Activated T-cell treated with anti-CD3 and anti-CD28 coated beads for 1 hour (primary cell): ENCODE results near the gene SDS.

Experiments used
- DNase-seq: peaks from one replicate; pipeline ENCODE4 v3.0.0-alpha.2; 2020; ENCODE audit warnings: low read depth

The SDS gene, protein sequence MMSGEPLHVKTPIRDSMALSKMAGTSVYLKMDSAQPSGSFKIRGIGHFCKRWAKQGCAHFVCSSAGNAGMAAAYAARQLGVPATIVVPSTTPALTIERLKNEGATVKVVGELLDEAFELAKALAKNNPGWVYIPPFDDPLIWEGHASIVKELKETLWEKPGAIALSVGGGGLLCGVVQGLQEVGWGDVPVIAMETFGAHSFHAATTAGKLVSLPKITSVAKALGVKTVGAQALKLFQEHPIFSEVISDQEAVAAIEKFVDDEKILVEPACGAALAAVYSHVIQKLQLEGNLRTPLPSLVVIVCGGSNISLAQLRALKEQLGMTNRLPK

DNA sequence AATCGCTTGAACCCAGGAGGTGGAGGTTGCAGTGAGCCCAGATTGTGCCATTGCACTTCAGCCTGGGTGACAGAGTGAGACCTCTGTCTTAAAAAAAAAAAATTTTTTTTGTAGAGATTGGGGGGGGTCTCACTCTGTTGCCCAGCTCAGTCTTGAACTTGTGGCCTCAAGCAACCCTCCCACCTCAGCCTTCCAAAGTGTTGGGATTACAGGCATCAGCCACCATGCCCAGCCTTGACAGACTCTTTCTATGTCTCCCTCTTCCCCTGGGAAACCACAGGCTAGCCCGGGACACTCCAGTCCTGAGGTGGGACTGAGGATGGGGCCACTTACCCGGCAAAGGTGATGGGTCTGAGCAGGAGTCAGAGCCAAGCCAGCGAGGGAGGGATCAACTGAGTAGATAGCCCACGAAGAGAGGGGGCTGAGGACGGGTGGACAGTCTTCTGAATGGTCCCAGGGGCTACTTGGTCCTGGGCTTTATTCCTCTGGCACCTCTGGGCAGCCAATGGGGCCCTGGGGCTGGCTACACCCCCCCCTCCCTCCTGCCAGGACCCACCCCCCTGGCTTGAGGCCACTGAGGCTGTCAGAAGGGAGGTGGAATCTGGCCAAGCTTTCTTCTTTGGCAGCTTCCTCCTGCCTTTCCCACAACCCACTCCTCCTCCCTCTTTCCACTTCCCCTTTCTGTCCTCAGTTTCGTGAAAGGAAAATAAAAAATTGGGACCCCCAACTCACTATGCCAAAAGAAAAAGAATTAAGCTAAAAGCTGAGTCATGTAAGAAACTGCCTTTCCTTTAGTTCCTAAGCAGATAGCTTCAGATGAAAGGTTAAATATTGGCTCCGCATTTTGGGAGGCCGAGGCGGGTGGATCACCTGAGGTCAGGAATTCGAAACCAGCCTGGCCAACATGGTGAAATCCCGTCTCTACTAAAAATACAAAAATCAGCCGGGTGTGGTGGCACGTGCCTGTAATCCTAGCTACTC is at the start of gene SDS:
Gene SDS (minus strand): TSS at position 453 of the 981 bp plus-strand sequence. CDS start 4,179 bp downstream, outside the sequence.
- no peak for DNase-seq

DNA sequence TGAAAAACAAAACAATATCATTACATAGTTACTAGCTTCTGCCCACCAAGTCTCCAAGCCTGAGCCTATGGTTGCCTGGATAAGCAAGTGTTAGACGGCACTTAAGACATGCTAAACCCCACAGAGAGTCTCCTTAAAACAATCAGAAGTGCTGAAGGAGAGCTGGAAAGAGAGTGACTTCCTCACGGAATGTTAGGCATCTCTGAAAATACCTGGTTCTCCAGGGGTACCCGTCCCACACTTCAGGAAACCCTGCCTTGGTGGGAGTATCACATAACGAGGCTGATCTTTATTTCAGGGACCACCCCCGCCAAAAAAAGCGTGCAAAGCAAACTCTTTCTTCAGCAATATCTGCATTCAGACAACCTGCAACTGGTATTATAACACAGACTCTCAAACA is 49.6 kb upstream of the SDS start:
- DNase-seq, result no peak

DNA sequence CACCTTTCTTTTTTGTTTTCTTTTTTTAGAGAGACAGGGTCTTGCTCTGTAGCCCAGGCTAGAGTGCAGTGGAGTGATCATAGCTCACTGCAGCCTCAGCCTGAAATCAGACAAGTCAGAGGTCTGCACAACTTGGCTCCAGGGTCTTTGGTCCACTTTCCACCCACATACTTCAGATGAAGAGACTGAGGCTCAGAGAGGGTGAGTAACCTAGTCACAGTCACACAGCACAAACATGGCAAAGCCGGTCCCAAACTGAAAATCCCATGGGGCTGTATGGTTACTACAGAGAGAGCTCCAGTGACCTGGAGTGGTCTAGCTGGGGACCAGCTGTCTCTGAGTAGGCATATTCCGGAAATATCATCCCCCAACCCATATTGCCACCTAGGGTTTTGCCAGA is 48.8 kb upstream of the SDS start:
- DNase-seq, result no peak

DNA sequence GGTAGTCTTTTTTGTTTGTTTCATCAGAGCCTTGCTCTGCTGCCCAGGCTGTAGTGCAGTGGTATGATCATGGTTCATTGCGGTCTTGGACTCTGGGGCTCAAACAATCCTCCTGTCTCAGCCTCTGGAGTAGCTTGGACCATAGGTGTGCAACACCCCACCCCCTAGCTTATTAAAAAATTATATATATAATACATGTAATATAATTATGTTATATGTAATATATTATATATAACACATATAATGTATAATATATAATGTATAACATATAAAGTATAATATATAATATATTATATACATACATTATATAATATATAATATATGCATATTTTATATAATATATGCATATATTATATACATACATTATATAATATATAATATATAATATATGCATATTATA is 46.2 kb upstream of the SDS start:
- DNase-seq, result no peak

DNA sequence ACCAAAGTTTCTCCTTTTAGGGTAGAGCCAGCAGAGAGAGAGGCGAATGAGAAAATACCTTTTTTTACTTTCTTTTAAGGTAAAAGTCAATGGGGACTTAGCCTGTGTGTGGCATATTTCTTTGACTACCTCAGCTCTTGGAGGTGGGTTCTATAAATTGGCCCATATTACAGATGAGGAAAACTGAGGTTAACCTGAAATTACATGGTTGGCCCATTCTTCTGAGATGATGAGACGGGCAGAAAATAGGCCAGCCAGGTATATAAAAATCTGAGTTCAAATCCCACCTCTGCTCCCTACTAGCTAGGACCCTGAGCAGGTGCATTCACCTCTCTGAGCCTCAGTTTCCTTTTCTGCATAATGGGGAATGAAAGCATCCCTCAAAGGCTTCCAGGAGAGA is 45.6 kb upstream of the SDS start:
- DNase-seq, result no peak

DNA sequence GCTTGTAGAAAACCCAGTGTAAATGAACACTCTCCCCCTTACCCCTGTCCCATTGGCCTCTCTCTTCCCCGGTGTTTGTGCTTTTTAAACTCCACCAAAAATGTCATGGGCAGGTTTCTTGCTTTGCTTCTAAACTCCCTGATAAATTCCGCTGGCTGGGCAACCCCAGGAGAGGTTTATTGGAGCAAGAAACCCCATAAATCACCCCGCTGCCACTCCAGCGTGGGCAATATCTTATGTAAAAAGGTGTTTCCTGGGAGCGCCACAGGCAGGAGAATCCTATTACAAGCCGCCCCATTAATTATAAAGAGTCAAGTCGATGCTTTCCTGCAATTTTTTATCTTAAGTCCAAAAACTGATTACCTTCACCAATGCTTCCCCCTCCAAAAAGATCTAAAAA is 45.2 kb upstream of the SDS start:
- no peak for DNase-seq

DNA sequence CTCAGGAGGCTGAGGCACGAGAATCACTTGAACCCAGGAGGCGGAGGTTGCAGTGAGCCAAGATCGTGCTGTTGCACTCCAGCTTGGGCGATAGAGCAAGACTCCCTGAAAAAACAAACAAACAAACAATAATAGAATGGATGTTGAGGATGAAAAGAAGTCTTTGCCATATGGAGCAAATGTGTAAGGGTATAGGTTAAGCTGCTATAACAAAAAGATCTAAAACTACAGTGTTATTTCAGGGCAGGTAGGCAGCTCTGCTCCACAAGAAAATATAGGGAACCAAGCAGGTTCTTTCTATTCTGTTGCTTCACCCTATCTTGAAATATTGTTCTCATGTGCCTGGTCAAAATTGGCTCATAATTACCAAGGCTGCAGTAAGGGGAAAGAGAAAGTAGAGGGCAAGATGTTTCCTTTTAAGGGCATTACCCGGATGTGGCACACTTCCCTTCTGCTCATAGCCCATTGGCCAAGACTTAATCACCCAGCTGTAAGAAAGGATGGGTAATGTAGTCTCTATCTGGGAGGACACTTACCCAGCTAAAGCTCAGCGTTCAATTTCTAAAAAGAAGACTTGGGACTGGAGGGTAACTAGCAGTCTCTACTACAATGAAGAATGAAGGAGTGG is 42.0 kb upstream of the SDS start:
- no peak for DNase-seq

DNA sequence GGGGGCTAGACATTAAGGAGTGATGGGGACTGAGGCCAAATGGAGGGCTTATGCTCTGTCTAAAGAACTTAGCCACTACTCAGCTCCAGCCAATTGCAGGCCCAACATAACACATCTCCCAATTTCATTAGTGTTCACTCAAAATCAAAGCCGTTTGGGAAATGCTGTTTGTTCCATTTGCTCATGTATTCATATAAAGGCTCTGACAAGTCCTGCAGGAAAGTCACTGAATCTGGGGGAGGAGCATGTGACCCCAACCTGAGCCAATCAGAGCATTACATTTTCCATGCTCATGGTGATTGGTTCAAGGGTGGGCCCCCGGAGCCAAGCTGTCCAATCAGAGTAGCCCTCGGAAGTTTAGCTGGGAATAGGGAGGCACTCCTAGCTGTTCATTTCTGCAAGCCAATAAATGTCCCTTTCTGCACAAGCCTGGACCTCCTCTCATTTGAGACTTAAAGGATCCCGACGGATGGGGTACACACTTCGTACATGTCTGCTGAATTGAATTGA is 39.4 kb upstream of the SDS start:
- DNase-seq, result no peak

DNA sequence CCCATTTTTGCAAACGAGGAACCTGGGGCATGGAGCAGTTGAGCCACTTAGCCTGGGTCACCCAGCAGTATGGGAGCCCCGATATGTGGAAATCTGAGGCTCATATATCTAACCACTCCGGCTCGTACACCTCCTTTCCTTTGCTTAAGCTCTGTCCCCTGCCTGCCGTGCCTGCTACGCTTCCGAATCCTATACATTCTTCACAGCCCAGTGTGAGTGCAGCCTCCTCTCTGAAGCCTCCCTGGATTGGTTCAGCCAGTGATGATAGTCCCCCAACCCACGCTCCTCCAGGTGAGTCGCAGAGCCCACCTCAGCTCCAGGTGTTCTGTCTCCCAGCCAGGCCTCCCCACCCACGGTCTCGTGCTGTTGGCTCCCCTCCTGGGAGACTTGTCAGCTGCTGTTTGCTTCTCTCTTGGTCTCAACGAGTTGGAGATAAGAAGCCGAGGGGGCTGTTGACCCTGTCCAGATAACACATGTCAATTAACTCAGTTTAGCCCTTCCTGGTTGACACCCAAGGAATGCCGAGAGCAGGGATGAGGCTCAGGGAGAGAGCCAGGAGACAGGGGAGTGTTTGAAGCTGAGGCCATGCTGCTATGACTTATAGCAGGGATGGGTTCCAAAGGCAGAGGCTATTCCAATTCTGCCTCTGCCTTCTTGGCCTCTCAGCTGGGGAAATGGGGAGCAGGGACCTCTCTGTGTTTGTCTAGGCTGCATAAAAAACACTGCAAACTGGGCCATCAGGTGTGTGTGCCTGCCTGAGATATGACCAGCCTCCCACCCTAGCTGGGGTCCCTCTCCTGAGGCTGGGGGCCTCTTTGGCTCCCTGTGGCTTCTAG is 37.5 kb upstream of the SDS start:
- no peak for DNase-seq

DNA sequence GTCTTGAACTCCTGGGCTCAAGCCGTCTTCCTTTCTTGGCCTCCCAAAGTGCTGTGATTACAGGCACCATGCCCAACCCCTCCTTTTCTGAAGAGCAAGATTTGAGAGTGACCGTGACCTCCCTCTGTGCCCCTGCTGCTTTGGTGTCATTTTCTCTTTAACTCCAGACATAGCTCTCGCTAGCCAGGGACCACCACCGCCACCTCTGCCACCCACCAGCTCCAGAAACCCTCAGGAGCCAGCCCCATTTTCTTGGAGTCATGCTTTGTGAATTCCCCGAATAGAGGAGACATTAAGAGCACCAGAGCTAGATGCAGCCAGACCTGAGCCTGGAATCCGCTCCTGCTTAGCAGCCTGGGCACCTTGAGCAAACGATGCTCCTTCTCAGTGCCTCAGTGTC is 36.6 kb upstream of the SDS start:
- DNase-seq, result no peak

DNA sequence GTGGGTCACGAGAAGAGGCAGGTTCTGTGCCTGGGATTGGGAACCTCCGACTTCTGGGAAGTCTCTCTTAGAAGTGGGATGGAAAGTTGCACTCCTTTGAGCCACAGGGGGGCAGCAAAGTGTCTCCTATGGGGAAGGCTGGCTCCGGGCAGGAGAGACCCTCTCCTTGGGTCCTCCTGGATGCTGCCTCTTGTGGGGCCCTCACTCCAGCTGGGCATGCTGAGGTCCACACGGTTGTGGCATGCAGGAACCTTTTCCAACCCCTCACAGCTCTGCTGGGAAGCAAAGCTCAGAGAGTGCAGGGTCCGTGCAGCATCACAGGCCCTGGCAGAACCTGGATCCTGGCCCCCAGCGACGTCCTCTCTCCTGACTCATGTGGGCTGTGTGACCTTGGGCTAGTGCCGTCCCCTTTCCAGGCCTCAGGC is 35.9 kb upstream of the SDS start:
- no peak for DNase-seq

DNA sequence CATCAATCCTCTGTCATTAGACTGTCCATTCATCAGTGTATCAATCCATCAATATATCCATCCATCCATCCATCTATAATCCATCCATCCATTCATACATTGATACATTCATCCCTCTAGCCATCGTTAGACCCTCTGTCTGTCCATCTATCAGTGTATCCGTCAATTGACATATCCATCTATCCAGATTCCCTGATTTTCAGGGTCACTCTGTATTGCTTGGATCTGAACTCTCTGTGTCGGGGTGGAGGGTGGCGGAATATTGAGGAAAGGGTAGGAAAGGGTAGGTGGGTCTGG is 35.6 kb upstream of the SDS start:
- no peak for DNase-seq

DNA sequence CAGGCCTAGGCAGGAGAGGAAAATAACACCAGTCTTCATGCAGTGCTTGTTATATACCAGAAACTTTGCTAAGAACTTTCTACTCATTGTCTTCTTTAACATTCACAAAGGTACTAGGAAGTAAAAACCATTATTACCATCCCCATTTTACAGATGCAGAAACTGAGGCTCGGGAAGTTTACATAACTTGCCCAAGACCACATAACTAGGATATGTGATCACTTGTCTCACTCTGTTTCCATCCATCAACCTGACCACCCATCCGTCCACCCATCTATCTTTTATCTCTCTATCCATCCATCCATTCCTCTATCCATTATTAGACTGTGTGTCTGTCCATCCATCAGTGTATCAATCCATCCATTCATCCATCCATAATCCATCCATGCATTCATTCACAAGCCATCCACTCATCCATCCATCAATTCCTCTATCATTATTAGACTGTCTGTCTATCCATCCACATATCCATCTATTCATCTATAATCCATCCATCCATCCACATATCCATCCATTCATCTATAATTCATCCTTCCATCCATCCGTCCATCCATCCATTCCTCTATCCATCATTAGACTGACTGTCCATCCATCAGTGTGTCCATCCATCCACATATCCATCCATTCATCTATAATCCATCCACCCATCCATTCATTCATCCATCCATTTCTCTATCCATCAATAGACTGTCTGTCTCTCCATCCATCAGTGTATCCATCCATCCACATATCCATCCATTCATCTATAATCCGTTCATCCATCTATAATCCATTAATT is 35.0 kb upstream of the SDS start:
- DNase-seq, result no peak

DNA sequence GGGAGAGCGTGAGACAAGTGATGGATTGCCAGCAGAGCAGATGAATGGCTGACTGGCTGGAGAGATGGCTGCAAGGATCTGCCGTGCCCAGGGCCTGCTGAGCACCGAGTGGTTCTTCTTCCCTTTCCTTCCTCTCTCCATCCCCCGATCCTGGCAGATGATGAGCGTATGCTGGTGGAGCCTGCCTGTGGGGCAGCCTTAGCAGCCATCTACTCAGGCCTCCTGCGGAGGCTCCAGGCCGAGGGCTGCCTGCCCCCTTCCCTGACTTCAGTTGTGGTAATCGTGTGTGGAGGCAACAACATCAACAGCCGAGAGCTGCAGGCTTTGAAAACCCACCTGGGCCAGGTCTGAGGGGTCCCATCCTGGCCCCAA is 34.0 kb upstream of the SDS start:
- DNase-seq, result no peak

DNA sequence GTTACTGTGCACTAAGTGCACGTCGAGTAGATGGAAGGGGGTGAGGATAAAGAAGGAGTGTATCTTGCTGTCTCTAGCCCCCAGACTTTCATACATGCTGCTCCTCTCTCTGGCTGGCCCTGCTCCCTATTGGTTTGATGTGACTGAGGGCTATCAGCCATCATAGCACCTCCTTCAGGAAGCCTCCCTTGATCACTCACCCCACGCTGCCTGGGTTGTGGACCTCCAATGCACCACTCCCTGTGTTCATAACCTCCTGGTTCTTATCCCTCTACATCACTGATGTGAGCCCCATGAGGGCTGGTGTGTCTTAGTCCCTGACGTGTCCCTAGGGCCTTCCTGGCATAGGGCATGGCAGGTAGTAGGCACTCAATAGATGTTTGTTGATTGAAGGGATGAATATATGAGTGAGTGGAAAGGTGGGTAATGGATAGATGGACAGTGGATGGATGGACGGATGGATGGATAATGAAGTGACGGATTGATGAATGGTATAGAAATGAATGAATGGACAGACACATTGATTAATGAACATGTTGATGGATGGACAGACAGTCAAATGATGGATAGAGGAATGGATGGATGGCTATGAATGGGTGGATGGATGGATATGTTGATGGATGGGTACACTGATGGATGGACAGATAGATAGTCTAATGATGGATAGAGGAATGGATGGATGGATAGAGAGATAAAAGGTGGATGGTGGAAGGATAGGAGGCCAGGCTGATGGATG is 33.5 kb upstream of the SDS start:
- DNase-seq, result no peak

DNA sequence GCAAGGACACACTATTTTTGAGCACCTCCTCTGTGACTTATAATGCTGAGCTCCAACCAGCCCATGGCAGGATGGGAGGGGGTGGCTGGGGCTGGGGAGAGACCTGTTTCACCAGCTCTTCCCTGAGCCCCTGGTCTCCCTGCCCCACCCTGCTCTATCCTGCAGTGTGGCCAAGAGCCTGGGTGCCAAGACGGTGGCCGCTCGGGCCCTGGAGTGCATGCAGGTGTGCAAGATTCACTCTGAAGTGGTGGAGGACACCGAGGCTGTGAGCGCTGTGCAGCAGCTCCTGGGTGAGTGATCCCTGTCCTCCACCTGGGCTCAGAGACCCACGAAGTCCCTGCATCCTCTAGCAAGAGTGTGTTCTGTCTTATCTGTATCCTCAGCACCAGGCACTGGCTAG is 32.9 kb upstream of the SDS start:
- DNase-seq, result no peak

DNA sequence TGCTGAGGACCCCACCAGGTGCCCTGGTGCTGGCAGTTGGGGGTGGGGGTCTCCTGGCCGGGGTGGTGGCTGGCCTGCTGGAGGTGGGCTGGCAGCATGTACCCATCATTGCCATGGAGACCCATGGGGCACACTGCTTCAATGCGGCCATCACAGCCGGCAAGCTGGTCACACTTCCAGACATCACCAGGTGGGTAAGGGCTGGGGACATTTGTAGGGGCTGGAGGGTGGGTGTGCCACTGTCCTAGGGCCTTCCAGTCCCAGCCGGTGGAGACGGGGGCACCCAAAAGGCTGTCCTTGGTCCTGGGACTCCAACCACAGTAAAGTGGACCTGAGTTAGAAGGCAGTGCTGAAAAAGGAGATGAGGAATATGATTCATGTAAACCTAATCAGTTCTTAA is 31.7 kb upstream of the SDS start:
- DNase-seq, result no peak

DNA sequence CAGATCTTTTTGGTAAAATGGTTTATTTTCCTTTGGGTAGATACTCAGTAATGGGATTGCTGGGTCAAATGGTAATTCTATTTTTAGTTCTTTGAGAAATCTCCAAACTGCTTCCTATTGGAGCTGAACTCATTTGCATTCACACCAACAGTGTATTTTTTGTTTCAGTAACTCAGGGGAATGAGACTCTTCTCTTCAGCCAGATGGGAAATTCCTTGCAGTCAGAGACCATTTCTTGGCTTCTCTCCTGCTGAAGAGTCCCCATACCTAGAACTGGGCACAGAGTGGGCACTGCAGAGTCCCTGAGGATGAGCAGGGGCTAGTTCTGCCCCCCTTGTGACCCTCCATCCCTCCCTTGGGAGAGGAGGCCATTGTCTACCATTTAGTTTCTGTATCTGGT is 29.3 kb upstream of the SDS start:
- DNase-seq, result no peak

DNA sequence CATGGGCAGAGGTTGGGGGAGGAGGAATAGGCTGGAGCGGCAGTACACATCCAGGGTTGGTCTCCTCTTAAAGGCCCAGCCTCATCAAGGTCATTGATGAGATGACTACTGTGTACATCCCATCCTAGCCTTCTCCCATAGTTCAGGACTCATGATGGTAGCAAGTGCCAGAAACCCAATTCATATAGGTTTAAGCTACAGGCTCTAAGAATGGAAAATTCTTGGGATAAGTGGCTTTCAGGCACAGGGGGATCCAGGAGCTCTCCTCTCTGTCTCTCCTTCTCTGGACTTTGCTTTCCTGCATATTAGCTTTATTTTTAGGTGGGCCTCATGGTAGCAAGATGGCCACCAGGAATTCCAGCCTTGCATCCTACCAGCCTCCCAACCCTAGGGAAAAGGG is 24.8 kb upstream of the SDS start:
- DNase-seq, result no peak

DNA sequence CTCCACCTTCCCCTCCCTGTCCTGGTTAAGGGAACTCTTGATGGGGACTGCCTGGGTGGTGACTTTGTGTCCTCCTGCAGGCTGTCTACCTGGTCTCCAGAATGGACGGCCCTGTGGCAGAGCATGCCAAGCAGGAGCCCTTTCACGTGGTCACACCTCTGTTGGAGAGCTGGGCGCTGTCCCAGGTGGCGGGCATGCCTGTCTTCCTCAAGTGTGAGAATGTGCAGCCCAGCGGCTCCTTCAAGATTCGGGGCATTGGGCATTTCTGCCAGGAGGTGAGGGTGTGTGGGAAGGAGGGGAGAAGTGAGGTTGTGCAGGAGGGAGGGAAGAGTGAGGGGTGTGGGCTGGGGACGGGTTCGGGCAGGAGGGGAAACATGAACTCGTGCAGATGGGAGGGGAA is 24.2 kb upstream of the SDS start:
- no peak for DNase-seq
